H1 (cell line): ENCODE measurements around the gene CDK5RAP3. TPM values are rescaled to one million over a fixed set of nuclear protein-coding genes. Genes with fewer than 3 reads are reported as not detected.

Source experiments
- CTCF ChIA-PET: fragments of 300-600 bp; sonication (Branson Sonifier 250); formaldehyde crosslinking; loops from one replicate; lab custom pipeline; 2021; ENCODE audit not compliant: partially characterized antibody; lab: Charles Lee
- POLR2A ChIA-PET: fragments of 300-600 bp; sonication (Branson Sonifier 250); formaldehyde crosslinking; loops from one replicate; lab custom pipeline; 2021; ENCODE audit warnings: inconsistent platforms; ENCODE audit not compliant: partially characterized antibody; lab: Charles Lee
- DNase-seq, 2 experiments: peaks; one replicate each; pipeline versions ENCODE4 v3.0.0 to v3.0.0-alpha.2; 2010 to 2022; ENCODE audit warnings: low spot score in 2 of 2, low read depth in 1 of 2, mixed read lengths in 1 of 2
- FAIRE-seq: peaks from 2 replicates; lab custom pipeline; 2011; peaks lifted over from hg19 to GRCh38; lab: Jason Lieb, UNC
- H2AFZ ChIP-seq: 2 replicates; pipeline ENCODE4 v1.8.1; 2012; ENCODE audit warnings: low read length, inconsistent platforms
- H2AK5ac ChIP-seq: 2 replicates; pipeline ENCODE4 v1.6.1; 2013; ENCODE audit warnings: low read depth, low read length
- H2BK120ac ChIP-seq: replicated peaks from 2 replicates; pipeline ENCODE3; 2013; ENCODE audit warnings: low read depth, low read length, inconsistent platforms
- H2BK12ac ChIP-seq: 2 replicates; pipeline ENCODE4 v1.6.1; 2013; ENCODE audit warnings: low read depth, low read length
- H2BK15ac ChIP-seq: 2 replicates; pipeline ENCODE4 v1.6.1; 2013; ENCODE audit warnings: low read length
- H2BK20ac ChIP-seq: 2 replicates; pipeline ENCODE4 v1.6.1; 2013; ENCODE audit warnings: low read length
- H2BK5ac ChIP-seq: 2 replicates; pipeline ENCODE4 v1.6.1; 2013; ENCODE audit warnings: low read depth, low read length
- H3K14ac ChIP-seq: 2 replicates; pipeline ENCODE4 v1.6.1; 2013; ENCODE audit warnings: inconsistent platforms; ENCODE audit not compliant: insufficient read length
- H3K18ac ChIP-seq: 2 replicates; pipeline ENCODE4 v1.6.1; 2013; ENCODE audit warnings: low read length; ENCODE audit errors: extremely low read depth
- H3K23ac ChIP-seq: 2 replicates; pipeline ENCODE4 v1.6.1; 2013; ENCODE audit warnings: inconsistent platforms; ENCODE audit not compliant: insufficient read length
- H3K23me2 ChIP-seq: 2 replicates; pipeline ENCODE4 v1.6.1; 2013; ENCODE audit warnings: low read depth, low read length
- H3K27ac ChIP-seq: 2 replicates; pipeline ENCODE4 v1.6.1; 2011; ENCODE audit warnings: low read depth, low read length, inconsistent platforms
- H3K27me3 ChIP-seq, 4 experiments: replicated peaks in 1 of 4; 1 replicate in 1 of 4; 2 replicates in 3 of 4; pipeline versions ENCODE4 v1.6.1 to v1.8.1; 2011 to 2013; ENCODE audit warnings: low read length in 3 of 4, mild to moderate bottlenecking in 3 of 4, inconsistent platforms in 2 of 4, mixed read lengths in 2 of 4, moderate library complexity in 1 of 4; ENCODE audit not compliant: control insufficient read depth in 3 of 4, insufficient read depth in 3 of 4; ENCODE audit errors: extremely low read depth in 1 of 4
- H3K36me3 ChIP-seq, 4 experiments: 2 replicates each; pipeline versions ENCODE4 v1.6.1 to v1.8.1; 2011 to 2013; ENCODE audit warnings: mild to moderate bottlenecking in 4 of 4, low read length in 3 of 4, moderate library complexity in 2 of 4, control low read depth in 1 of 4, inconsistent platforms in 1 of 4; ENCODE audit not compliant: insufficient read depth in 4 of 4, control insufficient read depth in 2 of 4
- H3K4ac ChIP-seq: replicated peaks from 2 replicates; pipeline ENCODE3; 2013; ENCODE audit warnings: low read length, low read depth, mixed read lengths, inconsistent platforms; ENCODE audit not compliant: insufficient read length
- H3K4me1 ChIP-seq, 4 experiments: replicated peaks in 1 of 4; 1 replicate in 1 of 4; 2 replicates in 3 of 4; pipeline versions ENCODE4 v1.6.1 to v1.8.1; 2011 to 2013; ENCODE audit warnings: low read length in 3 of 4, inconsistent platforms in 2 of 4, mixed read lengths in 1 of 4; ENCODE audit not compliant: insufficient read depth in 4 of 4, control insufficient read depth in 3 of 4
- H3K4me2 ChIP-seq, 2 experiments: 2 replicates each; pipeline versions ENCODE4 v1.6.1 to v1.8.1; 2011 to 2013; ENCODE audit warnings: low read depth in 2 of 2, low read length in 2 of 2, control low read depth in 1 of 2, inconsistent platforms in 1 of 2, mild to moderate bottlenecking in 1 of 2; ENCODE audit not compliant: insufficient read depth in 1 of 2
- H3K4me3 ChIP-seq, 4 experiments: fragments of 200-600, 300-600 bp in 1 of 4; sonication (generic), shearing (Covaris generic), sonication (Bioruptor Twin) in 1 of 4; 2 replicates each; pipeline versions ENCODE4 v1.5.1 to v1.8.1; 2011 to 2016; ENCODE audit warnings: low read length in 4 of 4, low read depth in 3 of 4, control low read depth in 2 of 4, inconsistent platforms in 2 of 4, mild to moderate bottlenecking in 2 of 4, mixed read lengths in 1 of 4, moderate library complexity in 1 of 4; ENCODE audit not compliant: insufficient read depth in 2 of 4; ENCODE audit errors: extremely low read depth in 1 of 4
- H3K56ac ChIP-seq: replicated peaks from 2 replicates; pipeline ENCODE3; 2013; ENCODE audit warnings: low read depth, mild to moderate bottlenecking, mixed read lengths, low read length, inconsistent platforms; ENCODE audit not compliant: insufficient read length
- H3K79me1 ChIP-seq: 2 replicates; pipeline ENCODE4 v1.6.1; 2013; ENCODE audit warnings: low read depth, low read length, control low read depth
- H3K79me2 ChIP-seq, 2 experiments: 2 replicates each; pipeline versions ENCODE4 v1.6.1 to v1.8.1; 2012 to 2013; ENCODE audit warnings: low read length in 2 of 2, mild to moderate bottlenecking in 2 of 2, inconsistent platforms in 1 of 2; ENCODE audit not compliant: insufficient read depth in 2 of 2, control insufficient read depth in 1 of 2
- H3K9ac ChIP-seq, 4 experiments: replicated peaks in 1 of 4; 1 replicate in 1 of 4; 2 replicates in 3 of 4; pipeline versions ENCODE4 v1.6.1 to v1.8.1; 2011 to 2013; ENCODE audit warnings: low read depth in 3 of 4, low read length in 3 of 4, control low read depth in 2 of 4, mild to moderate bottlenecking in 2 of 4, moderate library complexity in 2 of 4, inconsistent platforms in 1 of 4; ENCODE audit errors: extremely low read depth in 1 of 4
- H3K9me3 ChIP-seq, 2 experiments: 2 replicates each; pipeline versions ENCODE4 v1.6.1 to v1.8.1; 2012 to 2013; ENCODE audit warnings: mild to moderate bottlenecking in 2 of 2, moderate library complexity in 2 of 2, control low read depth in 1 of 2, inconsistent platforms in 1 of 2, low read depth in 1 of 2, low read length in 1 of 2, mixed read lengths in 1 of 2; ENCODE audit not compliant: insufficient read depth in 2 of 2
- H4K20me1 ChIP-seq, 2 experiments: replicated peaks in 1 of 2; 2 replicates each; pipeline versions ENCODE3 to v1.8.1; 2011 to 2013; ENCODE audit warnings: inconsistent platforms in 2 of 2, low read length in 2 of 2, mild to moderate bottlenecking in 1 of 2; ENCODE audit not compliant: insufficient read depth in 2 of 2, control insufficient read depth in 1 of 2
- H4K5ac ChIP-seq: 2 replicates; pipeline ENCODE4 v1.6.1; 2013; ENCODE audit warnings: low read length, low read depth, mixed read lengths, inconsistent platforms; ENCODE audit not compliant: insufficient read length
- H4K8ac ChIP-seq: 2 replicates; pipeline ENCODE4 v1.8.0; 2013; ENCODE audit warnings: mild to moderate bottlenecking, moderate library complexity, low read length, inconsistent platforms; ENCODE audit not compliant: insufficient read depth; ENCODE audit errors: extremely low read depth
- H4K91ac ChIP-seq: replicated peaks from 2 replicates; pipeline ENCODE3; 2013; ENCODE audit warnings: low read length, mixed read lengths, inconsistent platforms; ENCODE audit not compliant: insufficient read length
- CTBP2 ChIP-seq: IDR thresholded peaks from 2 replicates; pipeline ENCODE4 v1.7.0; 2011; ENCODE audit warnings: borderline replicate concordance, mild to moderate bottlenecking, moderate library complexity, mixed read lengths, low read length; ENCODE audit not compliant: insufficient read depth, insufficient read length
- E2F6 ChIP-seq: IDR thresholded peaks from 2 replicates; pipeline ENCODE4 v1.6.1; 2012; ENCODE audit warnings: inconsistent platforms
- KDM1A ChIP-seq: fragments of 200-600, 300-600 bp; sonication (generic); IDR thresholded peaks from 2 replicates; pipeline ENCODE4 v1.7.1; 2016; ENCODE audit warnings: mild to moderate bottlenecking, low read length, borderline replicate concordance
- MAX ChIP-seq: IDR thresholded peaks from 2 replicates; pipeline ENCODE4 v1.6.1; 2012; ENCODE audit warnings: inconsistent platforms
- POLR2A ChIP-seq, 2 experiments: IDR thresholded peaks; 1 replicate in 1 of 2; 2 replicates in 1 of 2; pipeline ENCODE4 v1.6.1; 2011; ENCODE audit warnings: low read depth in 2 of 2, low read length in 2 of 2, mild to moderate bottlenecking in 2 of 2; ENCODE audit errors: control extremely low read depth in 1 of 2
- SUZ12 ChIP-seq: fragments of 200-600 bp; sonication (generic); IDR thresholded peaks from 2 replicates; pipeline ENCODE4 v1.6.1; 2012; ENCODE audit warnings: mild to moderate bottlenecking, inconsistent platforms, low read length, moderate library complexity, mixed read lengths
- YY1 ChIP-seq: IDR thresholded peaks from 2 replicates; pipeline ENCODE4 v1.6.1; 2011; ENCODE audit warnings: low read depth, mild to moderate bottlenecking, low read length
- WGBS, 2 experiments: shearing (Covaris generic) in 1 of 2; methylation state at CpG; one replicate each; pipeline versions ENCODE4 v1.1.6 to v1.1.7; 2013 to 2015; ENCODE audit warnings: low lambda C conversion rate in 2 of 2, mixed read lengths in 2 of 2, inconsistent platforms in 1 of 2, low coverage in 1 of 2, missing lambda C conversion rate in 1 of 2; ENCODE audit not compliant: insufficient replicate concordance in 2 of 2, insufficient coverage in 1 of 2, insufficient read length in 1 of 2; ENCODE audit errors: extremely low coverage in 1 of 2, missing lambda C conversion rate in 1 of 2; 5-methylcytosine and 5-hydroxymethylcytosine counted together
- polyA plus RNA-seq, 7 experiments: library from polyadenylated mRNA; depleted of rRNA in 3 of 7; stranded (reverse) in 5 of 7; unstranded in 2 of 7; fragments of >200 nt in 5 of 7; fragments of 200-250 nt in 2 of 7; gene quantifications; 1 replicate in 5 of 7; 2 replicates in 1 of 7; 4 replicates in 1 of 7; pipeline versions ENCODE4 v1.2.1 to v1.2.3, GENCODE V29; 2011 to 2013; ENCODE audit warnings: missing spikeins in 2 of 7, mixed read lengths in 2 of 7
- total RNA-seq: library from RNA; stranded (reverse); fragmentation: NEBNext Ultra II Directional; extraction: Animal tissue kit (Norgen Biotek cat#: 25700); gene quantifications from 2 replicates; pipeline ENCODE4 v1.2.1, GENCODE V29; 2021

The CDK5RAP3 gene
- total and polyA plus RNA-seq, 2 of the 8 experiments (the other 6 are each of a cell fraction or from before 2014, with no cell fraction given), result 88.2 to 93.2 TPM

- Histone ChIP-seq H2BK20ac (0 out of 2 replicates have a peak overlapping the region, but pooled peaks have one; percentile 48), H3K23ac (no peak overlapping the region), H3K18ac (peak overlapping the region; percentile 78), H3K36me3 (peaks cover 2 to 20% (median 8%) of the 10 kb centered on the region in 4 experiments; a peak in 4 of 8 replicates), H3K4me2 (peak overlapping the region; percentile 12; a peak in 1 of 4 replicates), H3K9me3 (no peaks in the 10 kb centered on the region), H2BK15ac (no peak overlapping the region; the same call in 1 of the 2 replicates), H3K4ac (no peak overlapping the region), H3K79me2 (no peaks in the 10 kb centered on the region), H3K79me1 (no peaks in the 10 kb centered on the region), H4K20me1 (no peaks in the 10 kb centered on the region), H3K4me3 (peak overlapping the region in 2 of 4 experiments; percentile 12 to 19; a peak in 1 of 8 replicates), H2BK120ac (peak overlapping the region; percentile 38), H3K56ac (no peak overlapping the region), H2AFZ (no peak overlapping the region), H4K91ac (no peak overlapping the region), H3K23me2 (no peaks in the 10 kb centered on the region), H2BK5ac (no peak overlapping the region), H3K14ac (no peak overlapping the region), H2BK12ac (no peak overlapping the region), H3K4me1 (peaks cover 14 to 22% (median 18%) of the 10 kb centered on the region in 4 experiments), H4K8ac (no peak overlapping the region; the same call in 1 of the 2 replicates), H3K9ac (no peak overlapping the region), H3K27me3 (no peaks in the 10 kb centered on the region), H2AK5ac (no peak overlapping the region), H4K5ac (no peak overlapping the region), H3K27ac (no peak overlapping the region)
- POLR2A ChIA-PET, result interaction anchor here (0.6 to 1.4 kb wide), 8 partner anchors 8 to 30 kb away, joined by 3 to 6 read pairs (median 4); no protein-coding TSS in a partner anchor
- DNase-seq (peak in 1 of 2 experiments; percentile 60), FAIRE-seq (no peak)
- WGBS, 2 experiments, result 45% methylated on average over 17 of the region's 17 CpGs; no CpG with 5 or more reads in 1 of the 2 experiments
- CTCF ChIA-PET, result interaction anchor here (0.9 to 40.5 kb wide), 7 partner anchors 8 to 39 kb away, joined by 3 to 1010 read pairs (median 29); partner anchors contain the start of genes CDK5RAP3, PNPO and PRR15L
- TF ChIP-seq CTBP2 (no peak), E2F6 (peak; percentile 61), MAX (peak; percentile 43; the same call in 1 of the 2 replicates), SUZ12 (no peak), YY1 (no peak), POLR2A (IDR thresholded peaks at IDR 0.05; ENCODE audit: control extremely low read depth in 1 of 2, low read depth in 2 of 2, low read length in 2 of 2) (no peak), KDM1A (no peak)
These were observed 16.4 kb downstream of the CDK5RAP3 start for GRCh38 chr17:47987240-47987835.
